H1 (cell line): Measurements from ENCODE around the gene LMNTD2. TPM values are rescaled to one million over a fixed set of nuclear protein-coding genes. Genes with fewer than 3 reads are reported as not detected.

Experiments
- EP300 ChIP-seq, 2 experiments: IDR thresholded peaks; 1 replicate in 1 of 2; 2 replicates in 1 of 2; pipeline ENCODE4 v1.6.1; 2011 to 2012; ENCODE audit warnings: low read depth in 2 of 2, low read length in 2 of 2, mild to moderate bottlenecking in 2 of 2, borderline replicate concordance in 1 of 2, inconsistent platforms in 1 of 2, moderate library complexity in 1 of 2
- EZH2 ChIP-seq: fragments of 200-600 bp; sonication (generic); IDR thresholded peaks from 2 replicates; pipeline ENCODE4 v1.7.1; 2012; ENCODE audit warnings: low read depth, mild to moderate bottlenecking, moderate library complexity, low read length, inconsistent platforms; ENCODE audit not compliant: severe bottlenecking
- GTF2F1 ChIP-seq: IDR thresholded peaks from 2 replicates; pipeline ENCODE4 v1.6.1; 2012; ENCODE audit warnings: low read depth, low read length, improper control_type of control experiment, borderline replicate concordance
- KDM5A ChIP-seq: fragments of 200-600 bp; IDR thresholded peaks from 2 replicates; pipeline ENCODE4 v1.7.1; 2012; ENCODE audit warnings: mild to moderate bottlenecking, low read length, inconsistent platforms, mixed read lengths
- NANOG ChIP-seq: IDR thresholded peaks from 2 replicates; pipeline ENCODE4 v1.6.1; 2011; ENCODE audit warnings: low read length, low read depth, mild to moderate bottlenecking, inconsistent platforms; ENCODE audit not compliant: insufficient read depth, poor library complexity, severe bottlenecking
- PHF8 ChIP-seq: fragments of 200-600 bp; sonication (generic); conservative IDR thresholded peaks from 2 replicates; pipeline ENCODE4 v1.7.1; 2012; ENCODE audit warnings: low read depth, mild to moderate bottlenecking, inconsistent platforms, low read length, moderate library complexity
- POLR2A ChIP-seq, 2 experiments: IDR thresholded peaks; 1 replicate in 1 of 2; 2 replicates in 1 of 2; pipeline ENCODE4 v1.6.1; 2011; ENCODE audit warnings: low read depth in 2 of 2, low read length in 2 of 2, mild to moderate bottlenecking in 2 of 2; ENCODE audit errors: control extremely low read depth in 1 of 2
- RNF2 ChIP-seq: fragments of 200-900, 300-1000 bp; sonication (generic); IDR thresholded peaks from 2 replicates; pipeline ENCODE4 v1.7.1; 2016; ENCODE audit warnings: borderline replicate concordance, low read depth, mild to moderate bottlenecking, antibody characterized with exemption, low read length; ENCODE audit not compliant: poor library complexity, severe bottlenecking; ENCODE audit errors: missing control alignments
- RXRA ChIP-seq: IDR thresholded peaks from 2 replicates; pipeline ENCODE4 v1.6.1; 2011; ENCODE audit warnings: low read depth, mild to moderate bottlenecking, low read length, moderate library complexity; ENCODE audit not compliant: insufficient read depth
- SIN3A ChIP-seq, 2 experiments: IDR thresholded peaks in 1 of 2; conservative IDR thresholded peaks in 1 of 2; 2 replicates each; pipeline ENCODE4 v1.6.1; 2011 to 2012; ENCODE audit warnings: low read length in 2 of 2, improper control_type of control experiment in 1 of 2, low read depth in 1 of 2, mild to moderate bottlenecking in 1 of 2
- SIRT6 ChIP-seq: IDR thresholded peaks from one replicate; pipeline ENCODE4 v1.7.1; 2012; ENCODE audit warnings: low read length, inconsistent platforms
- SP2 ChIP-seq: IDR thresholded peaks from 2 replicates; pipeline ENCODE4 v1.6.1; 2012; ENCODE audit warnings: mild to moderate bottlenecking, low read length, inconsistent platforms
- SP4 ChIP-seq: IDR thresholded peaks from 2 replicates; pipeline ENCODE4 v1.6.1; 2012; ENCODE audit warnings: low read length, inconsistent platforms
- SUZ12 ChIP-seq: fragments of 200-600 bp; sonication (generic); IDR thresholded peaks from 2 replicates; pipeline ENCODE4 v1.6.1; 2012; ENCODE audit warnings: mild to moderate bottlenecking, inconsistent platforms, low read length, moderate library complexity, mixed read lengths
- TBP ChIP-seq: IDR thresholded peaks from 2 replicates; pipeline ENCODE4 v1.6.1; 2011; ENCODE audit warnings: low read depth, low read length, improper control_type of control experiment
- ZNF274 ChIP-seq: IDR thresholded peaks from 2 replicates; pipeline ENCODE4 v1.7.0; 2012; ENCODE audit warnings: low read length, borderline replicate concordance; ENCODE audit errors: extremely low read depth
- polyA plus RNA-seq, 7 experiments: library from polyadenylated mRNA; depleted of rRNA in 3 of 7; stranded (reverse) in 5 of 7; unstranded in 2 of 7; fragments of >200 nt in 5 of 7; fragments of 200-250 nt in 2 of 7; gene quantifications; 1 replicate in 5 of 7; 2 replicates in 1 of 7; 4 replicates in 1 of 7; pipeline versions ENCODE4 v1.2.1 to v1.2.3, GENCODE V29; 2011 to 2013; ENCODE audit warnings: missing spikeins in 2 of 7, mixed read lengths in 2 of 7
- total RNA-seq: library from RNA; stranded (reverse); fragmentation: NEBNext Ultra II Directional; extraction: Animal tissue kit (Norgen Biotek cat#: 25700); gene quantifications from 2 replicates; pipeline ENCODE4 v1.2.1, GENCODE V29; 2021

LMNTD2 gene
- total and polyA plus RNA-seq, 2 of the 8 experiments (the other 6 are each of a cell fraction or from before 2014, with no cell fraction given): 1.6 to 3.1 TPM

DNA sequence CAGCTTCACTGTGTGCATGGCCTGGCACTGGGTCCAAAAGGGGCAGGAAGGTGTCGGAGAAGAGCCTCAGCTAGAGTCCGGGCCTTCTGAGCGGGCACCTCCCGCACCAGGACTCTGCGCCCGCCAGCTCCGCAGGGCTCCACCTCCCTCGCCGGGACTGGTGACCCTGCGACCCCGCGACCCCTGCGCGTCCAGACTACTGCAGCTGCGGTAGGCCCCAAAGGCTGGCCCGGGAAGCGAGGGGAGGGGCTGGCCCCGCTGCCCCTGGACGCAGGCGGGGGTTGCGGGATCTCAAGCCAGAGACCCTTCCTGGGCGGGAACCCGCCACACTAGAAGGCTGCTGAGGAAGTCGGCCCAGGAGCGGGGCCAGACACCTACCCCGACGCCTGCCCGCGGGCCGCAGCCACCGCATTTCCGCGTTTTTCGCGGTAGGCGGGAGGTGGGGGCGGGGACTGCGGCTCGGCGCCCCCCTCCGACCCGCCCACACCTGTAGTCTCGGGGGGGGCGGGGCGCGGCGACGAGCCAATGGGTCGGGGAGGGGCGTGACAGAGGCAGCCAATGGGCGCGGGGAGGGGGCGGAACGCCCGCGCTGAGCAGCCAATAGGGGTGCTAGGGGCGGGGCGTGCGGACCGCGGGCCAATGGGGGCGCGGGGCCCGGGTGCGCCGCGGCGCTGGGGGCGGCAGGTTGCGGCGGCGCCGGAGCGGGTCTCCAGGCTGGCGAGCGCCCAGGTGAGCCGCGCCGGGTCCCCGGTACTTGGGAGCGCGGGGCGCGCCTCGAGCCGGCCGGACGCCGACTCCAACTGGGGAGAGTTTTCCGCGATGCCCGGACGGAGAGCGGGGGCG is at the start of gene LMNTD2, which contains the start of gene RASSF7 (continued):
- TF ChIP-seq SIN3A (conservative IDR thresholded peaks at IDR 0.05 in 1 of 2, IDR thresholded peaks at IDR 0.05 in 1 of 2; ENCODE audit: low read depth in 1 of 2, low read length in 2 of 2) (0 out of 4 replicates have a peak, but pooled peaks have one; percentile 41 to 69), SIRT6 (no peak), SUZ12 (no peak), GTF2F1 (no peak), EZH2 (no peak), RNF2 (no peak), TBP (peak; percentile 17; the same call in 1 of the 2 replicates), RXRA (0 out of 2 replicates have a peak, but pooled peaks have one; percentile 10), EP300 (IDR thresholded peaks at IDR 0.05; ENCODE audit: borderline replicate concordance in 1 of 2, low read depth in 2 of 2, low read length in 2 of 2) (no peak), NANOG (no peak), SP4 (peak; percentile 96), SP2 (peak; percentile 56; the same call in 1 of the 2 replicates), PHF8 (peak; percentile 63), POLR2A (IDR thresholded peaks at IDR 0.05; ENCODE audit: control extremely low read depth in 1 of 2, low read depth in 2 of 2, low read length in 2 of 2) (0 out of 3 replicates have a peak, but pooled peaks of 1 of the 2 experiments have one; percentile 12), KDM5A (no peak), ZNF274 (no peak)
